GM08714 (cell line): ENCODE measurements around the gene SIM2.

Experiments used
- H3K4me3 ChIP-seq: fragments of 200-500 bp; sonication (Bioruptor generic); 2 replicates; pipeline ENCODE4 v1.5.1; 2014; ENCODE audit warnings: mild to moderate bottlenecking, low read length, inconsistent platforms
- ZNF274 ChIP-seq: IDR thresholded peaks from 2 replicates; pipeline ENCODE4 v1.6.1; 2012; ENCODE audit warnings: mild to moderate bottlenecking, low read depth, low read length

Gene SIM2

GRCh38 chr21:36741506-36741905 lies 42.6 kb downstream of the SIM2 start:
- TF ChIP-seq ZNF274: no peak
- H3K4me3 ChIP-seq: no peak overlapping the region

DNA sequence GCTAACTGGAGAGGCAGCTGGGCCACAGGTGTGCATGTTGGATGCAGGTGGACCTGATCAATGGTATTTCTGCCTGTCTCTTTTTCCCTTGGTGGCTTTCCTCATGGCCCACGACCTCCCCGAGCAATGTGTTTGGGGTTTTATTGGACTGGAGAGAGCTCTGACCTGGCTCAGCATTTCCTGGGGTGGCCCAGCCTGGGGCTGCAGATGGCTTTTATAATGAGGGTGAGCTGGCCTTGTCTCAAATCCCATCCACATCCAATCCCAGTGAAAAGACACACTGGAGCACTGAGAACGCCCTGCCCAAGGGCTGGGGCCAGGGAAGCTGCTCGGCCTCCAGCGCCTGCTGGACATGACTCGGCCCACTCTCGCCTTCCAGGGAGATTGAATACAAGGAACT lies 44.1 kb downstream of the SIM2 start:
- H3K4me3 ChIP-seq: no peak overlapping the region
- no peak for TF ChIP-seq ZNF274

GRCh38 chr21:36743446-36743845 lies 44.5 kb downstream of the SIM2 start:
- H3K4me3 ChIP-seq: no peak overlapping the region
- TF ChIP-seq ZNF274: no peak

DNA sequence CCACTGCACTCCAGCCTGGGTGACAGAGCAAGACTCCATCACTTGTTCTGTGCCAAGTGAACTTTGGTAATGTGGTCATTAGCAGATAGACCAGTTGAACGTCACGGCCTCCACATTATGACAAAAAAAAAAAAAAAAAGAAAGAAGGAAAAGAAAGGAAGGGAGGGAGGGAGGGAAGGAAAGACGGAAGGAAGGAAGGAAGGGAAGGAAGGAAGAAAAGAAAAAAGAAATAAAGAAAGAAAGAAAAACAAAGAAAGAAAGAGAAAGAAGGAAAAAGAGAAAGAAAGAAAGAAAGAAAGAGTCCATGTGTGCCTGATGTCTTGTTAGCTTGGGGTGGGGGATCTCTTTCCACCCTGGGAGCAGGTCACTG lies 45.3 kb downstream of the SIM2 start:
- TF ChIP-seq ZNF274: no peak
- H3K4me3 ChIP-seq: no peak overlapping the region

GRCh38 chr21:36744560-36745231 lies 45.8 kb downstream of the SIM2 start:
- no peak overlapping the region for H3K4me3 ChIP-seq
- TF ChIP-seq ZNF274: no peak

GRCh38 chr21:36745459-36745858 lies 46.5 kb downstream of the SIM2 start:
- no peak for TF ChIP-seq ZNF274
- no peak overlapping the region for H3K4me3 ChIP-seq

GRCh38 chr21:36747041-36747814 lies 48.3 kb downstream of the SIM2 start:
- no peak for TF ChIP-seq ZNF274
- H3K4me3 ChIP-seq: no peak overlapping the region; the same call in 1 of the 2 replicates

DNA sequence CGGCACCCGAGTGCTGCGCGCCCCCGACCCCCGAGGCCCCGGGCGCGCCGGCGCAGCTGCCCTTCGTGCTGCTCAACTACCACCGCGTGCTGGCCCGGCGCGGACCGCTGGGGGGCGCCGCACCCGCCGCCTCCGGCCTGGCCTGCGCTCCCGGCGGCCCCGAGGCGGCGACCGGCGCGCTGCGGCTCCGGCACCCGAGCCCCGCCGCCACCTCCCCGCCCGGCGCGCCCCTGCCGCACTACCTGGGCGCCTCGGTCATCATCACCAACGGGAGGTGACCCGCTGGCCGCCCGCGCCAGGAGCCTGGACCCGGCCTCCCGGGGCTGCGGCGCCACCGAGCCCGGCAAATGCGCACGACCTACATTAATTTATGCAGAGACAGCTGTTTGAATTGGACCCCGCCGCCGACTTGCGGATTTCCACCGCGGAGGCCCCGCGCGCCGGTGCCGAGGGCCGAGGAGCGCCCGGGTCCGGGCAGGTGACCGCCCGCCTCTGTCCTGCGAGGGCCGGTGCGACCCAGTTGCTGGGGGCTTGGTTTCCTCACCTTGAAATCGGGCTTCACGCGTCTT lies 49.0 kb downstream of the SIM2 start:
- no peak for TF ChIP-seq ZNF274
- no peak overlapping the region; the same call in 1 of the 2 replicates for H3K4me3 ChIP-seq

GRCh38 chr21:36749935-36750575 lies 51.1 kb downstream of the SIM2 start:
- no peak for TF ChIP-seq ZNF274
- H3K4me3 ChIP-seq: no peak overlapping the region

GRCh38 chr21:36750576-36750959 lies 51.7 kb downstream of the SIM2 start:
- no peak overlapping the region for H3K4me3 ChIP-seq
- no peak for TF ChIP-seq ZNF274

- TF ChIP-seq ZNF274: no peak
Observed at GRCh38 chr21:36751383-36751782, 52.5 kb downstream of the SIM2 start.

DNA sequence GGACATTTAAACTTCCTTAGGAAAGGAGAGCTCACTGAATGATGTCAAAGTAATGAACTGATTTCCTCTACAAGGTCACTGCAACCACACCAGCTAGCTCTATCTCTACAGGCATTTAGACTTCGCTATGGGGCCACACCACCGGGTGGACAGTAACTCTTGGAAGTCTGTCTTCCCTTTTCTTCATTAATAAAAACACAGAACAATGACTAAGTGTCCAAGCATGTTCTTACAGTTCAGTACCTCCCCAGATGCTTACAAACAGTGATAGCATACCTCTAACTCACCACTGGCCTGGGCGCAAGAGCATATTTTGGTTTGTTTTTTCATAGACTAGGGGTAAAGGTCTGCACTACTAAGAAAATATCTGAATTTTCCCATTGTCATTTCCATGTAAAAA lies 54.6 kb downstream of the SIM2 start:
- H3K4me3 ChIP-seq: no peak overlapping the region
- no peak for TF ChIP-seq ZNF274

More at GRCh38 chr21:36751383-36751782, 52.5 kb downstream of the SIM2 start:
- no peak overlapping the region for H3K4me3 ChIP-seq

- no peak for TF ChIP-seq ZNF274
- H3K4me3 ChIP-seq: no peak overlapping the region
Observed at GRCh38 chr21:36754241-36754898, 55.5 kb downstream of the SIM2 start.

DNA sequence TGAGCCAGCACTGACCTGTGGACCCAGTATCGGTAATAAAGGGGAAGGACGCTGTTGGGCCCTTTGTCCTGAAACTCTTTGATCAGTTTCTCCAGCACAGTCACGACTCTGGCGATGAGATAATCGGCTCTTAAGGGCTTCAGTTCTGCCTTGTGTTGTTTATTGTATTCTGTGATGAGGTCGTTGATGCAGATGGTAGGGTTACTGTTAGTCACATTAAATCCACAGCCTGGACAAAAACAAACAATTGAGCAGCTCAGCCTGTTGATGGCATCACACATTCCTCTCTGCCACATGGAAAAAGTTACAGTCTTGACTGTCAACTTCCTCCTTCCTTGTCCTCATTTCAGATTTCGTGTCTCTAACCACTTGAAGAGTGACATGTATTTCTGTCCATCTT lies 57.6 kb downstream of the SIM2 start:
- no peak overlapping the region for H3K4me3 ChIP-seq
- no peak for TF ChIP-seq ZNF274
